Pancreas (tissue), 10 donors: ENCODE data around the gene IL15. TPM values are rescaled to one million over a fixed set of nuclear protein-coding genes. Genes with fewer than 3 reads are reported as not detected.
A peak's percentile ranks its signal among the peaks of the same experiment; 100 is the strongest.

Source experiments
- ATAC-seq, 4 donors: fragments of 200-7000 bp; cut with Tn5 transposase; one replicate each; pipeline versions ENCODE4 v1.8.0 to v1.9.1; 2020; ENCODE audit warnings: mild to moderate bottlenecking in 4 of 4, moderate library complexity in 4 of 4
- DNase-seq, 6 donors: peaks; one replicate each; pipeline ENCODE4 v3.0.0-alpha.2; 2020
- FAIRE-seq: peaks from 2 replicates; lab custom pipeline; 2012; peaks lifted over from hg19 to GRCh38; lab: Jason Lieb, UNC
- H3K27ac ChIP-seq, 4 donors: fragments of 200-600 bp; sonication (generic); 1 replicate in 3 of 4; 2 replicates in 1 of 4; pipeline versions ENCODE4 v1.5.0 to v1.8.0; 2020
- H3K27me3 ChIP-seq, 4 donors: fragments of 200-600 bp; one replicate each; pipeline ENCODE4 v1.8.0; 2021
- H3K36me3 ChIP-seq, 3 donors: fragments of 200-600 bp; sonication (generic) in 1 of 3; one replicate each; pipeline versions ENCODE4 v1.5.0 to v1.8.0; 2020 to 2021
- H3K4me1 ChIP-seq, 3 donors: fragments of 200-600 bp; one replicate each; pipeline ENCODE4 v1.8.0; 2021
- H3K4me3 ChIP-seq, 4 donors: fragments of 200-600 bp; sonication (generic) in 2 of 4; one replicate each; pipeline versions ENCODE4 v1.5.0 to v1.8.0; 2020 to 2021
- H3K9me3 ChIP-seq, 4 donors: fragments of 200-600 bp; one replicate each; pipeline ENCODE4 v1.8.0; 2021
- WGBS, 2 donors: extraction: QIAGEN DNeasy Blood & Tissue Kit; methylation state at CpG; one replicate each; pipeline ENCODE4 v1.1.7; 2013; 5-methylcytosine and 5-hydroxymethylcytosine counted together
- intact Hi-C, 3 donors: fragments of 100-400 bp; cut with DNase I; formaldehyde crosslinking; loops; one replicate each; pipeline versions ENCODE4 v1.11.1 to v1.14.2; 2022
- polyA plus RNA-seq, 2 donors: library from polyadenylated mRNA; stranded (reverse); fragments of 200-250 nt; gene quantifications; one replicate each; pipeline ENCODE4 v1.2.3, GENCODE V29; 2013
- total RNA-seq, 6 donors: library from RNA; stranded (reverse); fragmentation: NEBNext Ultra II Directional in 4 of 6; extraction: Animal tissue kit (Norgen Biotek cat#: 25700) in 4 of 6; gene quantifications; one replicate each; pipeline versions ENCODE4 v1.2.1 to v1.2.4, GENCODE V29; 2021 to 2023
- TF ChIP-seq, protein P1 (sequence below), 4 donors: fragments of 200-600 bp; sonication (generic) in 3 of 4; IDR thresholded peaks; one replicate each; pipeline versions ENCODE4 v1.5.0 to v1.8.0; 2021; ENCODE audit warnings: antibody characterized with exemption in 4 of 4
- donor health status: healthy with polysubstance abuse.
- donor health status: DM: no; HTN: no; CAD: no; lungs with moderate emphysema.
- donor health status: DM: no; HTN: no; CAD: no.
- donor health status: control.
- donor health status: control.
- donor health status: Bipolar disorder and iron deficiency.
- donor health status: DM: yes; HTN: yes; CAD: no.
- donor health status: DM: no; HTN: no; CAD: no.
- donor health status: DM: no; HTN: no; CAD: no.
- donor health status: DM: yes; HTN: yes; CAD: no.

The IL15 gene
- total and polyA plus RNA-seq, 8 donors, result 0.44 to 4.0 (median 2.2) TPM

DNA sequence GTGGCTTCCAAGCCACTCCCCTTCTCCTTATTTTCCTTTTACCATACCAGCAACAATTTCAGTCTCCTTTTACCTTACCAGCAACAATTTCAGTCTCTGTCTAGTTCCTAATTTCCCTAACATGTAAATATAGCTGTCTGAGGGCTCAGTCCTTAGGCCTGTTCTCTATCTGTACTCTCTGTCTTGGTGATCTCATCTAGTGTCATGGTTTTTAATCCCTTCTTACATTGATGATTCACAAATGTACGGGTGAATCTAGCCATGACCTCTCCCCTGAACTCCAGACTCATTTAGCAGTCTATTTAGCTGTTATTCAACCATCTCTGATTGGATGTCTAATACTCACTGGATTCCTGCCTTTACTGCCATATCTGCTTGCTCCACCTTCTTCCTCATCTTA, 7.2 kb downstream of the IL15 start:
- H3K27ac ChIP-seq, result no peak overlapping the region

DNA sequence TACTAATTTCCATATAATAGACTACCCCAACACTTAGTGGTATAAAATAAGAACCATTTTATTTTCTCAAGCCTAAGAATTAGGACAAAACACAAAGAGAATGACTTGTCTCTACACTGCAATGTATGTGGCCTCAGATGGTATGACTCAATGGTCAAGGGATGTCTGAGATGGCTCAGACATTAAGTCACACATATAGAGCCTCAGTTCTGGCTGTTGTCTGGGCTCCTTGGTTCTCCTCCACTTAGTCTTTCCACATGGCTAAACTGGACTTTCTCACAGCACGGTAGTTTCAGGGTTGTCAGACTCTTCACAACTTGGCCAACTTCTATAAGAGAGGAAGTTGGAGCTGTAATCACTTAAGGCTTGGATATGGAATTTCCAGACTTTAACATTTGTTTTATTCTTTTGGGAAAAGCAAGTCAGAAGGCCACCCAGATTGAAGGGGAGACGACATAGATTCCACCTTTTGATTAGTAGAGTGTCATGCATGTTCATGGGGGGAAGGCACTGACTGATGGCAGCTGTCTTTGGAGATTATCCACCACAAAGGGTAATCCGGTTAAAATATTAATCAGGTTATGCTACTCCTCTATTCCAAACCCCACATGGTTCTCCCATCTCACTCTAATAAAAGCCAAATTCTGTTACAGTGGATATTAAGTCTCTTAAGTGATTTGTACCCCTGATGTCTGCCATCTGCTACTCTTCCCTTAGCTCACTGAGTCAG, 9.4 kb downstream of the IL15 start:
- FAIRE-seq (no peak), DNase-seq (no peak), ATAC-seq (no peak)
- TF ChIP-seq, protein P1, sequence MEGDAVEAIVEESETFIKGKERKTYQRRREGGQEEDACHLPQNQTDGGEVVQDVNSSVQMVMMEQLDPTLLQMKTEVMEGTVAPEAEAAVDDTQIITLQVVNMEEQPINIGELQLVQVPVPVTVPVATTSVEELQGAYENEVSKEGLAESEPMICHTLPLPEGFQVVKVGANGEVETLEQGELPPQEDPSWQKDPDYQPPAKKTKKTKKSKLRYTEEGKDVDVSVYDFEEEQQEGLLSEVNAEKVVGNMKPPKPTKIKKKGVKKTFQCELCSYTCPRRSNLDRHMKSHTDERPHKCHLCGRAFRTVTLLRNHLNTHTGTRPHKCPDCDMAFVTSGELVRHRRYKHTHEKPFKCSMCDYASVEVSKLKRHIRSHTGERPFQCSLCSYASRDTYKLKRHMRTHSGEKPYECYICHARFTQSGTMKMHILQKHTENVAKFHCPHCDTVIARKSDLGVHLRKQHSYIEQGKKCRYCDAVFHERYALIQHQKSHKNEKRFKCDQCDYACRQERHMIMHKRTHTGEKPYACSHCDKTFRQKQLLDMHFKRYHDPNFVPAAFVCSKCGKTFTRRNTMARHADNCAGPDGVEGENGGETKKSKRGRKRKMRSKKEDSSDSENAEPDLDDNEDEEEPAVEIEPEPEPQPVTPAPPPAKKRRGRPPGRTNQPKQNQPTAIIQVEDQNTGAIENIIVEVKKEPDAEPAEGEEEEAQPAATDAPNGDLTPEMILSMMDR (IDR thresholded peaks at IDR 0.05), result no peak
- intact Hi-C loops, result no loop called here
- Histone ChIP-seq H3K27me3 (no peaks in the 10 kb centered on the region), H3K9me3 (no peaks in the 10 kb centered on the region), H3K27ac (no peak overlapping the region), H3K4me1 (no peaks in the 10 kb centered on the region), H3K36me3 (no peaks in the 10 kb centered on the region), H3K4me3 (no peak overlapping the region)
- 79 to 99% methylated on average over 3 of the region's 3 CpGs for WGBS, 2 donors

More for the DNA sequence above, 7.2 kb downstream of the IL15 start:
- 64 to 79% methylated on average over 1 of the region's 1 CpG for WGBS, 2 donors
- H3K9me3 ChIP-seq, result no peaks in the 10 kb centered on the region
- FAIRE-seq (no peak), DNase-seq (no peak), ATAC-seq (peak in 2 of 4 donors; percentile 22 to 46)
- intact Hi-C loops, result no loop called here
- H3K4me1 ChIP-seq, result no peaks in the 10 kb centered on the region
- H3K27me3 ChIP-seq, result no peaks in the 10 kb centered on the region
- TF ChIP-seq, protein P1 (IDR thresholded peaks at IDR 0.05), result no peak
- H3K36me3 ChIP-seq, result no peaks in the 10 kb centered on the region
- H3K4me3 ChIP-seq, result no peak overlapping the region

DNA sequence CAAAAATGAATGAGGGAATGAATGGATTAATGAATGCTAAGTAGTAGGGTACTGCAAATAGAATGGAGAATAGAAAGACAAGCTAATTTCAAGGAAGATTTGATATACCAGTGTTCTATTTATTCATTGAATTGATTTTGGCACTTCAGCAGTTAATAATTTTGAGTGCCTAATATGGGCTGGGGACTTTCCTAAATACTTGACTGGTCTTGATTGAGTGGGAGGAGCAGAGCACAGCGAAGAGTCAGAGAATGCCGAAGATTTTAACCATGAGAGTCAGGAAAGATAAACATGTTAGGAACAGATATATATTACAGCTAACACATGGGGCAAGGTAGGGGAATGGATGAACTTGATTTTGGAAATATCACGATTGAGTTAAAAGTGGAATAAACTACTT, 10.6 kb downstream of the IL15 start:
- FAIRE-seq, result no peak

DNA sequence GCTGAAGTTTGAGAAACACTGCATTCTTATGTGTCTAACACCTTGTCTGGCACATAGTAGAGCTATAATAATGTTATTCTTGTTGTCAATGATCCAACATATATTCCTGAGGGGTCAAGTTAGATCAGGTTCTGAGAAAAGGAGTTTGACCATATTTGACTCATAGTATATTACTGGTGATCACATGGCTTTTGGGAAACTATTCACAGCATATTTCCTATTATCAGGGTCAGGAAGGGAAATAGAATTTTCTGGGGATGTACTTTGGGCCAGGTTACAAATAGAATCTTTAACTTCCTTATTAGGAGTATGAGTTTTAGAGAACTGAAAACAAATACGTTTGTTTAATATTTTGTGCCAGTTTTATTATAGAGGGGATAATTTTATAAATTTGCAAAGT, 11.6 kb downstream of the IL15 start:
- H3K4me1 ChIP-seq, result no peaks in the 10 kb centered on the region
- no peaks in the 10 kb centered on the region for H3K36me3 ChIP-seq
- WGBS, 2 donors, result 66 to 83% methylated on average over 1 of the region's 1 CpG
- no peak for DNase-seq
- no peak overlapping the region for H3K27ac ChIP-seq
- H3K4me3 ChIP-seq, result no peak overlapping the region
- intact Hi-C loops, result no loop called here
- H3K27me3 ChIP-seq, result no peaks in the 10 kb centered on the region
- peak in 2 of 4 donors; percentile 18 to 25 for ATAC-seq
- H3K9me3 ChIP-seq, result no peaks in the 10 kb centered on the region
- TF ChIP-seq, protein P1 (IDR thresholded peaks at IDR 0.05), result no peak
- FAIRE-seq, result no peak

More for the DNA sequence above, 10.6 kb downstream of the IL15 start:
- no peaks in the 10 kb centered on the region for H3K36me3 ChIP-seq
- H3K4me1 ChIP-seq, result no peaks in the 10 kb centered on the region
- no peak overlapping the region for H3K27ac ChIP-seq
- H3K9me3 ChIP-seq, result no peaks in the 10 kb centered on the region
- no peaks in the 10 kb centered on the region for H3K27me3 ChIP-seq
- no peak for DNase-seq
- ATAC-seq, result no peak
- WGBS, 2 donors, result 79 to 90% methylated on average over 3 of the region's 3 CpGs
- intact Hi-C loops, result no loop called here
- TF ChIP-seq, protein P1 (IDR thresholded peaks at IDR 0.05), result no peak
- H3K4me3 ChIP-seq, result no peak overlapping the region

DNA sequence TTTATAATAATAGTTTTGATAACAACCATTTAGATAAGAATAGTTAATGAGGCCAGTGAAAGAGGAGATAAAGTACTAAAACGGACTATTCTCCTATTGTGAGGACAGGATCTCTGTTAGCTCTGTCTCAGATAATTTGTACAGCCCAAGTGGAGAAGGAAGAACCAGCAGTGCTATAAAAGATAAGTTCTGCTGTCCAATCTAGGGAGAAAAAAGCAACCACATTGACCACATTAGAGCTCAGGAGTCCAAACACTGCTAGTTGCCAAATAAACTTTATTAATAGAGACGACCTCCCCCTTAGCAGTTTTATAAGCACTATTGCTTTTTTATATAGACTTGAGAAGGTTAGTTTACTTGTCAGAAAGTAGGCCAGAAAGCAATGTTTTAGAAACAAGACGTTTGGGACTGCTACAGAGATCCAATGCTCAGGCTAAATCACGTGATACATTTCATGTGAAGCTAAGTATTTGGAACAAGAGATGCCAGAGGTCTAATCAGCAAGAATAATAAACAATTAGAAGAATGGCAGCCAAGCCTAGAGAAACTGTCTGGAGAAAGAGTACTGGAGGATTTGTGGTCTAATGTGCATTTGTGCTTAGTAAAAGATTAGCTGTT, 15.9 kb downstream of the IL15 start:
- no peak overlapping the region for H3K27ac ChIP-seq
- DNase-seq (no peak), FAIRE-seq (no peak)

More for the DNA sequence above, 15.9 kb downstream of the IL15 start:
- 23 to 25% methylated on average over 4 of the region's 4 CpGs for WGBS, 2 donors
- Histone ChIP-seq H3K27me3 (no peaks in the 10 kb centered on the region), H3K4me1 (no peaks in the 10 kb centered on the region), H3K4me3 (no peak overlapping the region), H3K9me3 (no peaks in the 10 kb centered on the region), H3K36me3 (no peaks in the 10 kb centered on the region)
- TF ChIP-seq, protein P1 (IDR thresholded peaks at IDR 0.05), result no peak
- intact Hi-C loops, result no loop called here
- ATAC-seq, result peak in 1 of 4 donors; percentile 11
